ENCODE data around the gene MAN1A2. TPM values are rescaled to one million over a fixed set of nuclear protein-coding genes. Genes with fewer than 3 reads are reported as not detected.

MAN1A2 gene
- total RNA-seq, 4 donors from 2014 or later: 23.3 to 77.6 (median 57.0) TPM

GRCh38 chr1:117562581-117563491 is 195.6 kb downstream of the MAN1A2 start:
- Histone ChIP-seq H3K27ac (no peak overlapping the region), H3K4me1 (no peaks in the 10 kb centered on the region), H3K9me3 (no peaks in the 10 kb centered on the region), H3K4me3 (no peak overlapping the region), H3K27me3 (no peaks in the 10 kb centered on the region), H3K36me3 (no peaks in the 10 kb centered on the region)
- DNase-seq: no peak
- intact Hi-C loops (cut with DNase I; ENCODE audit: low total_unique reads): no loop called here
- TF ChIP-seq POLR2A (IDR thresholded peaks at IDR 0.05) (no peak), CTCF (IDR thresholded peaks at IDR 0.05) (no peak)

- intact Hi-C loops (cut with DNase I; ENCODE audit: low total_unique reads): no loop called here
- Histone ChIP-seq H3K27me3 (no peaks in the 10 kb centered on the region), H3K36me3 (no peaks in the 10 kb centered on the region), H3K4me1 (no peaks in the 10 kb centered on the region), H3K4me3 (no peak overlapping the region), H3K9me3 (no peaks in the 10 kb centered on the region), H3K27ac (no peak overlapping the region)
- no peak for DNase-seq
- TF ChIP-seq CTCF (IDR thresholded peaks at IDR 0.05) (no peak), POLR2A (IDR thresholded peaks at IDR 0.05) (no peak)
Observed at GRCh38 chr1:117563492-117563875, 196.2 kb downstream of the MAN1A2 start.

- TF ChIP-seq CTCF (IDR thresholded peaks at IDR 0.05) (no peak), POLR2A (IDR thresholded peaks at IDR 0.05) (no peak)
- Histone ChIP-seq H3K36me3 (no peaks in the 10 kb centered on the region), H3K27ac (no peak overlapping the region), H3K4me1 (no peaks in the 10 kb centered on the region), H3K27me3 (no peaks in the 10 kb centered on the region), H3K9me3 (no peaks in the 10 kb centered on the region), H3K4me3 (no peak overlapping the region)
- intact Hi-C loops (cut with DNase I; ENCODE audit: low total_unique reads): no loop called here
- no peak for DNase-seq
Observed at GRCh38 chr1:117564227-117565075, 197.2 kb downstream of the MAN1A2 start.

- Histone ChIP-seq H3K9me3 (no peaks in the 10 kb centered on the region), H3K4me3 (no peak overlapping the region), H3K27me3 (no peaks in the 10 kb centered on the region), H3K4me1 (no peaks in the 10 kb centered on the region), H3K36me3 (no peaks in the 10 kb centered on the region), H3K27ac (no peak overlapping the region)
- intact Hi-C loops (cut with DNase I; ENCODE audit: low total_unique reads): no loop called here
- TF ChIP-seq POLR2A (IDR thresholded peaks at IDR 0.05): no peak
- no peak for TF ChIP-seq CTCF (IDR thresholded peaks at IDR 0.05)
- no peak for DNase-seq
Observed at GRCh38 chr1:117565076-117565556, 197.9 kb downstream of the MAN1A2 start.

Measured in uterus (tissue), 4 donors.